ENCODE results near the gene PCSK7. TPM values are rescaled to one million over a fixed set of nuclear protein-coding genes. Genes with fewer than 3 reads are reported as not detected.
A peak's percentile ranks its signal among the peaks of the same experiment; 100 is the strongest.

Gene PCSK7
- total and polyA plus RNA-seq, 11 donors = 16.9 to 43.4 (median 26.2) TPM

GRCh38 chr11:117171404-117172061 is 60.3 kb downstream of the PCSK7 start:
- Histone ChIP-seq H3K27ac (peak overlapping the region in 8 of 12 donors; percentile 11 to 86 (median 46)), H3K4me1 (peaks cover 0 to 34% (median 23%) of the 10 kb centered on the region in 12 donors), H3K4me3 (no peak overlapping the region), H3K27me3 (no peaks in the 10 kb centered on the region), H3K9me3 (no peaks in the 10 kb centered on the region), H3K36me3 (peaks cover 0 to 54% (median 47%) of the 10 kb centered on the region in 9 donors)
- WGBS, 4 donors = 53 to 63% (median 60%) methylated on average over 14 of the region's 14 CpGs
- ATAC-seq (peak; percentile 30 to 63 (median 46)), DNase-seq (no peak)
- TF ChIP-seq POLR2A (IDR thresholded peaks at IDR 0.05) = no peak
- TF ChIP-seq, protein P1, sequence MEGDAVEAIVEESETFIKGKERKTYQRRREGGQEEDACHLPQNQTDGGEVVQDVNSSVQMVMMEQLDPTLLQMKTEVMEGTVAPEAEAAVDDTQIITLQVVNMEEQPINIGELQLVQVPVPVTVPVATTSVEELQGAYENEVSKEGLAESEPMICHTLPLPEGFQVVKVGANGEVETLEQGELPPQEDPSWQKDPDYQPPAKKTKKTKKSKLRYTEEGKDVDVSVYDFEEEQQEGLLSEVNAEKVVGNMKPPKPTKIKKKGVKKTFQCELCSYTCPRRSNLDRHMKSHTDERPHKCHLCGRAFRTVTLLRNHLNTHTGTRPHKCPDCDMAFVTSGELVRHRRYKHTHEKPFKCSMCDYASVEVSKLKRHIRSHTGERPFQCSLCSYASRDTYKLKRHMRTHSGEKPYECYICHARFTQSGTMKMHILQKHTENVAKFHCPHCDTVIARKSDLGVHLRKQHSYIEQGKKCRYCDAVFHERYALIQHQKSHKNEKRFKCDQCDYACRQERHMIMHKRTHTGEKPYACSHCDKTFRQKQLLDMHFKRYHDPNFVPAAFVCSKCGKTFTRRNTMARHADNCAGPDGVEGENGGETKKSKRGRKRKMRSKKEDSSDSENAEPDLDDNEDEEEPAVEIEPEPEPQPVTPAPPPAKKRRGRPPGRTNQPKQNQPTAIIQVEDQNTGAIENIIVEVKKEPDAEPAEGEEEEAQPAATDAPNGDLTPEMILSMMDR (IDR thresholded peaks at IDR 0.05) = no peak
- intact Hi-C loops (cut with DNase I) = no loop called here

GRCh38 chr11:117171007-117171403 is 60.9 kb downstream of the PCSK7 start:
- no peak for DNase-seq
- peaks cover 0 to 59% (median 53%) of the 10 kb centered on the region in 9 donors for H3K36me3 ChIP-seq
- TF ChIP-seq, protein P1 (IDR thresholded peaks at IDR 0.05) = no peak
- TF ChIP-seq POLR2A (IDR thresholded peaks at IDR 0.05) = no peak

DNA sequence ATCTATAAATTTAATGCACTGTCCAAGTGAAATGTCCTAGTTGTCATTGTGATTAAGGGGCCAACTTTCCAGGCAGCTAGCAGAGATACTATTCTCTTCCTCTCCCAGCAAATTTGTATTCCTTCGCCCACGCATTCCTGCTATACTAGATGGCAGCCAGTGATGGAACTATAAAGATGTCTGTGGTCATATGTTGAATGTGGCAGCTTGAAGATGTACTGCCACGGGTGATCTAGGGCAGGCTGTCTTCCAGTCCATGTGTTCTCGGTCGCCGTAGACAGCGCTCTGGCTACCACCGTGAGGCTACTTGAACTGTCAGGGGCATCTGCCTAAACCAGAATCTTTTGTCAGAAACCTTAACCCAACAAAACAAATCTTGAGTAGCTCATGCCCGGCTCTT is 61.7 kb downstream of the PCSK7 start:
- no peak for DNase-seq
- intact Hi-C loops (cut with DNase I) = no loop called here

More at GRCh38 chr11:117171007-117171403, 60.9 kb downstream of the PCSK7 start:
- Histone ChIP-seq H3K9me3 (no peaks in the 10 kb centered on the region), H3K27ac (peak overlapping the region in 6 of 12 donors; percentile 11 to 86 (median 36)), H3K27me3 (no peaks in the 10 kb centered on the region), H3K4me1 (peaks cover 0 to 34% (median 23%) of the 10 kb centered on the region in 12 donors), H3K4me3 (no peak overlapping the region)
- 89 to 98% (median 94%) methylated on average over 2 of the region's 2 CpGs for WGBS, 4 donors
- intact Hi-C loops (cut with DNase I) = no loop called here
- peak in 1 of 4 donors; percentile 3 for ATAC-seq

DNA sequence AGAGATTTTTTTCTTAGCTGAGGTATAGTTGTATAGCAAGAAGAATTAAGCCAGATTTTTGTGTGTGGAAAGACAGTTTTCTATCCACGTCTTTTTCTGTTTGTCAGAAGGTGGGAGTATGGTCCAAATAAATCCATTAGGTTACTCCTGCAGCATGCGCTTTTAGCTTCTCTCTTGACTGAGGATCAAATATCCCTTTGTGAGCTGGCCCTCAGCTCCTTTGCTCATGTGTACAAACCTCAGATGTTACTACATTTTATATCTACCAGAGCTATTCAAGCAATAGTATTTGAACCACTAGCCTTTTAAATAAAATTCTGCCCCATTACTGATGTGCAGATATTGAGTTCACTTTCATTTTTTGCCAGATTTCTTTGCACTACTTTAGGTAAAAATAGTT is 62.1 kb downstream of the PCSK7 start:
- WGBS, 4 donors = 74 to 87% (median 79%) methylated on average over 2 of the region's 2 CpGs
- Histone ChIP-seq H3K36me3 (peaks cover 0 to 72% (median 65%) of the 10 kb centered on the region in 9 donors), H3K27ac (no peak overlapping the region), H3K27me3 (no peaks in the 10 kb centered on the region), H3K4me1 (peaks cover 0 to 32% (median 23%) of the 10 kb centered on the region in 12 donors), H3K9me3 (no peaks in the 10 kb centered on the region), H3K4me3 (no peak overlapping the region)
- no peak for ATAC-seq
- intact Hi-C loops (cut with DNase I) = no loop called here
- DNase-seq = no peak
- no peak for TF ChIP-seq POLR2A (IDR thresholded peaks at IDR 0.05)
- TF ChIP-seq, protein P1 (IDR thresholded peaks at IDR 0.05) = no peak

More for the DNA sequence above, 61.7 kb downstream of the PCSK7 start:
- ATAC-seq = no peak
- Histone ChIP-seq H3K36me3 (peaks cover 0 to 67% (median 61%) of the 10 kb centered on the region in 9 donors), H3K27ac (no peak overlapping the region), H3K4me3 (no peak overlapping the region), H3K27me3 (no peaks in the 10 kb centered on the region), H3K9me3 (no peaks in the 10 kb centered on the region), H3K4me1 (peaks cover 0 to 34% (median 23%) of the 10 kb centered on the region in 12 donors)
- WGBS, 4 donors = 78 to 85% (median 79%) methylated on average over 9 of the region's 9 CpGs
- TF ChIP-seq POLR2A (IDR thresholded peaks at IDR 0.05) = no peak
- TF ChIP-seq, protein P1 (IDR thresholded peaks at IDR 0.05) = no peak
